ENCODE measurements around the gene BRD9. TPM values are rescaled to one million over a fixed set of nuclear protein-coding genes. Genes with fewer than 3 reads are reported as not detected.
"Not testable (repeated sequence)": the region's sequence is repeated elsewhere in the genome, so short reads cannot be mapped to it uniquely, and the experiment has no call there.

BRD9 gene
- total and polyA plus RNA-seq, 4 donors = 33.4 to 49.2 (median 41.2) TPM

DNA sequence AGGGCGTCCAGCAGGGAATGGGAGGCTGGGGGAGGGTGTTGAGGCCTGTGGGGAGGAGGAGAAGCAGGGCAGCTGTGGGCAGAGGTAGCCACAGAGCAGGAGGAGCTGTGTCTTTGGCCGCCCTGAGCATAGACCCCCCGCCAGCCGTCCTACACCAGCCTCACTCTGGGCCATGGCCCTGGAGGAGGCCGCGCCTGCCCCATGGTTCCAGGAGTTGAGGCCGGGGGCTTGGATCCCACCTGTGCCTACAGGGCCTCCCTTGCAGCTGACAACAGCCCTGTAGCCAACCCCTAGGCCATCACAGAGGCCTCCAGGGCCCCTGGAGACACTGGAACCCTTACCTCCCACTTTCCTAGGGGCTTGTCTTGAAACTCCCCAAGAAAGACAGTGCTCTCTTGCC, 44.9 kb downstream of the BRD9 start:
- not testable (repeated sequence) for DNase-seq (ENCODE audit: low read depth in 4 of 6, low spot score in 6 of 6); H3K9me3 ChIP-seq (ENCODE audit: control insufficient read depth, insufficient read depth, low read length); H3K27ac ChIP-seq (ENCODE audit: low read depth, low read length); H3K27me3 ChIP-seq (ENCODE audit: control insufficient read depth, insufficient read depth, low read length); H3K4me3 ChIP-seq (ENCODE audit: low read depth, low read length)
- no CpG with 5 or more reads among the region's 7 CpGs for WGBS (ENCODE audit: insufficient coverage)
- Histone ChIP-seq H3K36me3 (ENCODE audit: control insufficient read depth, insufficient read depth, low read length) (peaks cover 39% of the 10 kb centered on the region), H3K4me1 (ENCODE audit: control insufficient read depth, insufficient read depth, low read length) (peaks cover 18% of the 10 kb centered on the region)

DNA sequence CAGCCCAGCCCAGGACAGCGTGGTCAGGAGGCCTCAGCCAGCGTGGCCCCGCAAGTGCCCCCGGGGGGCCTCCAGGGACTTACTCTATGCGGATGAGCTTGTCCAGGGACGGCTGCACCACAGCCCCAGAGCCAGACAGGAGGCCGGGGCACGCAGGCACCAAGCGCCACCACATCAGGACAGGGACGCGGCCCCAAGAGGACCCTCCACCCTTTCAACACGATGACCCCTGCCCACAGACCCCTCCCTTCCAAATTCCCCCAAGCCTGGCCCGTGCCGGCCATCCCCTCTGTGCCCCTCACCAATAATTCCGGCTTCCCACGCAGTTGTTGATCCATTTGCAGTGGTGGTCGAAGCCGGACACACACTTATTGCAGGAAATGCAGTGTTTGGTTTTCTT, 45.4 kb downstream of the BRD9 start:
- H3K9me3 ChIP-seq (ENCODE audit: control insufficient read depth, insufficient read depth, low read length); DNase-seq (ENCODE audit: low read depth in 4 of 6, low spot score in 6 of 6); H3K27me3 ChIP-seq (ENCODE audit: control insufficient read depth, insufficient read depth, low read length); H3K4me3 ChIP-seq (ENCODE audit: low read depth, low read length); H3K27ac ChIP-seq (ENCODE audit: low read depth, low read length): not testable (repeated sequence)
- WGBS (ENCODE audit: insufficient coverage) = no CpG with 5 or more reads among the region's 18 CpGs
- Histone ChIP-seq H3K4me1 (ENCODE audit: control insufficient read depth, insufficient read depth, low read length) (peaks cover 18% of the 10 kb centered on the region), H3K36me3 (ENCODE audit: control insufficient read depth, insufficient read depth, low read length) (peaks cover 43% of the 10 kb centered on the region)

DNA sequence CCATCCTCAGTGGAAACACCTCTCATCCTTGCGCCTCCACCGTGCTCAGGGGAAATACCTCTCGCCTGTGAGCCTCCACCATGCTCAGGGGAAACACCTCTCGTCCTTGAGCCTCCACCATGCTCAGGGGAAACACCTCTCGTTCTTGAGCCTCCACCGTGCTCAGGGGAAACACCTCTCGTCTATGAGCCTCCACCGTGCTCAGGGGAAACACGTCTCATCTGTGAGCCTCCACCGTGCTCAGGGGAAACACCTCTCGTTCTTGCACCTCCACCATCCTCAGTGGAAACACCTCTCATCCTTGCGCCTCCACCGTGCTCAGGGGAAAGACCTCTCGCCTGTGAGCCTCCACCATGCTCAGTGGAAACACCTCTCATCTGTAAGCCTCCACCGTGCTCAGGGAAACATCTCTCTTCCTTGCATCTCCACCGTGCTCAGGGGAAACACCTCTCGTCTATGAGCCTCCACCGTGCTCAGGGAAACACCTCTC, 46.0 kb downstream of the BRD9 start:
- Histone ChIP-seq H3K36me3 (ENCODE audit: control insufficient read depth, insufficient read depth, low read length) (peaks cover 47% of the 10 kb centered on the region), H3K4me1 (ENCODE audit: control insufficient read depth, insufficient read depth, low read length) (peaks cover 18% of the 10 kb centered on the region)
- H3K9me3 ChIP-seq (ENCODE audit: control insufficient read depth, insufficient read depth, low read length); DNase-seq (ENCODE audit: low read depth in 4 of 6, low spot score in 6 of 6); H3K27ac ChIP-seq (ENCODE audit: low read depth, low read length); H3K27me3 ChIP-seq (ENCODE audit: control insufficient read depth, insufficient read depth, low read length); H3K4me3 ChIP-seq (ENCODE audit: low read depth, low read length): not testable (repeated sequence)
- 83% methylated on average over 18 of the region's 18 CpGs for WGBS (ENCODE audit: insufficient coverage)

DNA sequence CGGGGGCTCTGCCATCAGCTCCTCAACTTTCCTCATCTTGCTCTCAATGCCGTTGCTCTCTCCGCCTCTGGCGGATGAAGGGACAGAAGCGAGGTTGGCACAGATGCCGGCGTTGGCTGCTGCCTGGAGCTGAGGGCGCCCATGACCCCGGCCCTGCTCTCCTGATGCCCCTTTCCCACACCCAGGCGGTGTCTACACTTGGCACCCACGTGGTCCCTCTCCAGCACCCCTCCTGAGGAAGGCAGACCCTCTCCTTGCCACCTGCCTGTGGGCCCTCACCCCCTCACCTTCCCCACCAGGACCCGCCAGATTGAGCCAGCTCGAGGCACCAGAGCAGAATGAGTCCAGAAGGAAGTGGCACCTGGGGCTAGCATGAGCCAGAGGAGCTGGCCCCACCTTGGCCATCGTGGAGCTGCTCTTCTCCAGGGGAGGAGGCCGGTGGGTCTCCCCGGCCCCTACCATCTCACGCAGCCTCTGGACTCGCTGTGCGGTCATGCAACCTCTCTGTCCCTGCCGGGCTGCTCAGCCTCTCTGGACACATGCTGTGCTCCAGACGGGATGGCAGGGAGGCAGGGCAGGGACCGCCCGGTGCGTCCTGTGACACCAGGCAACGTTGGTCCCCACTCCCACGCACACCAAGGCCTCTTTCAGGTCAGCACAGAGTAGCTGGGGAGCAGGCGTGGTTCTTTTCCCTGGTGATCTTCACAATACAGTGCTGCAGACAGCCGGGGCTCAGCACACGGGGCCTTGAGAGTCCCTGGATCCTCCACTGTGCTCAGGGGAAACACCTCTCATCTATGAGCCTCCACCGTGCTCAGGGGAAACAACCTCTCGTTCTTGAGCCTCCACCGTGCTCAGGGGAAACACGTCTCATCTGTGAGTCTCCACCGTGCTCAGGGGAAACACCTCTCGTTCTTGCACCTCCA, 46.7 kb downstream of the BRD9 start:
- not testable (repeated sequence) for H3K9me3 ChIP-seq (ENCODE audit: control insufficient read depth, insufficient read depth, low read length)

DNA sequence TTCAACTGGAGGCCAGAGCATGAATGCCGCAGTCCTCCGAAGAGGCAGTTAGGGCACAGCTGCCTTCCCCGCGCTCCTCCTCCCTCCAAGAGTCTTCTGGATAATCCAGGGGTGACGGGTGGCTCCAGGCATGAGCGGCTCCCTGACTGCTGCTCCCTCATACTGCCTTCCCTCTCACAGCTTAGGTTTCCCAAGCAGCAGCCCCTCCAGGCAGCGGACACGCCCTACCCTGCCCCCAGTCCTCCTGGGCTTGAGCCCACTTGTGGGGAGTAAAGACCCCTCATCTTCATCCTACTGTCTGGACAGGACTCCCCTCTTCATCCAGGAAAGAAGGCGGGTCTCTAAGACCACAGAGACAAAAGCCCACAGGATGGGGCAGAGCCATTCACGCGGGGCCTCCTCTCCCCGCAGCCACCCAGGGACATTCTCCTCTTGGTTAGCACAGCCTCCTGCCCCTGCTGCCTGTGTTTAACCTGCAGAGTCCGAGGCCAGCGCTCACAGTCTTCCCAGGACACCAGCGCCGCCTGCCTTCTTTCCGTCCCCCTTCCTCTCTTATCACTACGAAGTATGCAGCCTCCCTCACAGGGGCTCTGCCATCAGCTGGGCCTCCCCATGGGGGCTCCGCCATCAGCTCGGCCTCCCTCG, 47.4 kb downstream of the BRD9 start:
- peaks cover 59% of the 10 kb centered on the region for H3K36me3 ChIP-seq (ENCODE audit: control insufficient read depth, insufficient read depth, low read length)
- not testable (repeated sequence) for H3K4me3 ChIP-seq (ENCODE audit: low read depth, low read length); H3K27ac ChIP-seq (ENCODE audit: low read depth, low read length); H3K9me3 ChIP-seq (ENCODE audit: control insufficient read depth, insufficient read depth, low read length); H3K27me3 ChIP-seq (ENCODE audit: control insufficient read depth, insufficient read depth, low read length); DNase-seq (ENCODE audit: low read depth in 4 of 6, low spot score in 6 of 6)
- H3K4me1 ChIP-seq (ENCODE audit: control insufficient read depth, insufficient read depth, low read length) = peaks cover 14% of the 10 kb centered on the region
- WGBS (ENCODE audit: insufficient coverage) = 83% methylated on average over 8 of the region's 21 CpGs

More for the DNA sequence above, 46.7 kb downstream of the BRD9 start:
- H3K36me3 ChIP-seq (ENCODE audit: control insufficient read depth, insufficient read depth, low read length) = peaks cover 54% of the 10 kb centered on the region
- not testable (repeated sequence) for DNase-seq (ENCODE audit: low read depth in 4 of 6, low spot score in 6 of 6); H3K4me3 ChIP-seq (ENCODE audit: low read depth, low read length); H3K27me3 ChIP-seq (ENCODE audit: control insufficient read depth, insufficient read depth, low read length); H3K27ac ChIP-seq (ENCODE audit: low read depth, low read length)
- WGBS (ENCODE audit: insufficient coverage) = 87% methylated on average over 11 of the region's 35 CpGs
- H3K4me1 ChIP-seq (ENCODE audit: control insufficient read depth, insufficient read depth, low read length) = peaks cover 18% of the 10 kb centered on the region

DNA sequence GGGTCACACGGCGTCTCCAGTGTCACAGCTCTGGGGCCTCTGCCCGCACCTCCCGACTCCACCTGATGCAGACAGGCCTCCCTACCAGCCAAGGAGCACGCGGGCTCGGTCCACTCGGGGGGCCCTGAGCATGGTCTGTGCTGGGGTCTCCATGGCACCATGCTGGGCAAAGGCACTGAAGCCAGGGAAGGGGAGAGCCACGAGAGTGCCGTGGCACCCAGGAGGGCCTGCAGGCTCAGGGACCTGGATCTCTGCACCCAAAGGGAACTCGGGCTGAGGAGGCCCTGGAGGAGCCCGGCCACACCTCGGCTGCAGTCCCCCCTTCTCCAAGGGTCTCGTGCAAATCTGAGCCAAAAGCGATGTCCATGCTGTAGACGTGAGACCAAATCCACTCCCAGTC, 48.2 kb downstream of the BRD9 start:
- not testable (repeated sequence) for H3K9me3 ChIP-seq (ENCODE audit: control insufficient read depth, insufficient read depth, low read length); H3K27ac ChIP-seq (ENCODE audit: low read depth, low read length); H3K4me1 ChIP-seq (ENCODE audit: control insufficient read depth, insufficient read depth, low read length); DNase-seq (ENCODE audit: low read depth in 4 of 6, low spot score in 6 of 6); H3K4me3 ChIP-seq (ENCODE audit: low read depth, low read length); H3K27me3 ChIP-seq (ENCODE audit: control insufficient read depth, insufficient read depth, low read length)
- peaks cover 53% of the 10 kb centered on the region for H3K36me3 ChIP-seq (ENCODE audit: control insufficient read depth, insufficient read depth, low read length)
- 91% methylated on average over 14 of the region's 16 CpGs for WGBS (ENCODE audit: insufficient coverage)

DNA sequence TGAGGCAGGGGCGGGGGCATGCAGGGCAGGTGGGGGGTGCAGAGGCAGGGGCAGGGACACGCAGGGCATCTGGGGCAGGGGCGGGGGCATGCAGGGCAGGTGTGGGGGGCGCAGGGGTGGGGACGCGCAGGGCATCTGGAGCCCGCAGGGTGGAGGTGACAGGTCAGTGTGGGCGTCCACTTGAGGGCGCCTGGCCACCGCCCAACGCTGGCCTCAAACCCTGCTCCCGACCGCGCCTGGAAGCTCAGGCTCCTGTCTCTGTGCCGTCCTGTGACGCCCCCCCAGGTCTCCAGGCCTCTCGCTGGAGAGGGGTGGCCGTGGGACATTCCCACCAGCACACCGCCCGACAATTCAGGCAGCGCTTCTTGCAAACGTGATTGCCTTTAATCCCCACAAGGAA, 48.7 kb downstream of the BRD9 start:
- DNase-seq (ENCODE audit: low read depth in 4 of 6, low spot score in 6 of 6); H3K9me3 ChIP-seq (ENCODE audit: control insufficient read depth, insufficient read depth, low read length): not testable (repeated sequence)
- WGBS (ENCODE audit: insufficient coverage) = 80% methylated on average over 12 of the region's 22 CpGs

DNA sequence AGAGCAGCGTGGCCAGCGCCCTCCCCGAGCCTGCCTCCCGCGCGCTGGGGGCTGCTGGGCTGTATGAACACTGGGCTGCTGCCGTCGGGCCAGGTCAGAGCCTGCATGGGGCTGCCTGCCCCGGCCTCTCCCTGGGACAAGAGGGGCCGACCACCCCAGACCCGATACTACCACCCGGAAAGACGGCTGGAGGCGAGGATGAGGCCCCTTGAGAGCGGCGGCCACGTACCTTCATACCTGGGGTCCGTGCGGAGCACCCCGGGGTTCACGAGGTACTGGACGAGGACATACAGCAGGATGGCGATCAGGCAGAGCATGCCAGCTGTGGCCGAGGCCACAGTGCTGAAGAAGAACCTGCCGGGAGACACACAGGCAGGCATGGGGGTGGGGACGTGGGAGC, 49.2 kb downstream of the BRD9 start:
- not testable (repeated sequence) for H3K27me3 ChIP-seq (ENCODE audit: control insufficient read depth, insufficient read depth, low read length); H3K27ac ChIP-seq (ENCODE audit: low read depth, low read length); H3K9me3 ChIP-seq (ENCODE audit: control insufficient read depth, insufficient read depth, low read length); H3K4me3 ChIP-seq (ENCODE audit: low read depth, low read length); H3K4me1 ChIP-seq (ENCODE audit: control insufficient read depth, insufficient read depth, low read length); DNase-seq (ENCODE audit: low read depth in 4 of 6, low spot score in 6 of 6)
- H3K36me3 ChIP-seq (ENCODE audit: control insufficient read depth, insufficient read depth, low read length) = peaks cover 48% of the 10 kb centered on the region
- WGBS (ENCODE audit: insufficient coverage) = no CpG with 5 or more reads among the region's 26 CpGs

More for the DNA sequence above, 48.7 kb downstream of the BRD9 start:
- H3K36me3 ChIP-seq (ENCODE audit: control insufficient read depth, insufficient read depth, low read length) = peaks cover 51% of the 10 kb centered on the region
- H3K27me3 ChIP-seq (ENCODE audit: control insufficient read depth, insufficient read depth, low read length); H3K4me1 ChIP-seq (ENCODE audit: control insufficient read depth, insufficient read depth, low read length); H3K4me3 ChIP-seq (ENCODE audit: low read depth, low read length); H3K27ac ChIP-seq (ENCODE audit: low read depth, low read length): not testable (repeated sequence)

DNA sequence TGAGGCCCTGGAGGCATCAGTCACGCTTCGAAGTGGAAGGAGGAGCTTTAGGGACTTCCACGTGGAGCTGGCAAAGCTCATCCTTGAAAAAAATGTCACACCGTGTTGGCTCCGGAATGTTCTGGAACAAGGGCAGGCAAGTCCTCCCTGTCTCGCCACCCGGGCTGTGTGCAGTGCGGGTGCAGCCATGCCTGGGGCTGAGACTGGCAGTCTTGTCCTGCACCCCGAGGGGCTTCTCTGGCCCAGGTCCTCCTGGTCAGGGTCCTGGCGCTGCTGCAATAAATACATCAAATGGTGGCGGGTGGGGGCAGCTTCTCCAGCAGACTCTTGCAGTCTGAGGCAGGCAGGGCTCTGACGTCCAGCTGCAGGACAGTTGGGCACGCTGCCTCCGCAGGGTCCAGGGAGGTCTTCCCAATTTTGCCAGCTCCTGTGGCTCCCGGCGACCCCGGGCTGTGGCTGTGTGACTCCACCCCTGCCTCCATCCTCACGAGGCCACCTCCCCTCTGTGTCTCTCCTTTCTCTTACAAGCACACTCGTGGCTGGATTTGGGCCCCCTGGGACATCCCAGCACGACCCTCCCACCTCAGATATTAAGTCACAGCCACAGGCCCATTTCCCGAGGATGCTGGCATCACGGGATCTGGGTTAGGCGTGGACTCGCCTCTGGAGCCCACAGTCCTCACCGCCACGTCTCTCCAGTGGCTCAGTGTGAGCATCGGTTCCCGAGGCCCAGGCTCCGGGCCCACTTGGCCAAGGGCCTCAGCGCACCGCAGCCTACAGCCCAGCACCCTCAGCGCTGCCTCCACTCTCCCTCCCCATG, 50.0 kb downstream of the BRD9 start:
- H3K27ac ChIP-seq (ENCODE audit: low read depth, low read length); H3K27me3 ChIP-seq (ENCODE audit: control insufficient read depth, insufficient read depth, low read length); DNase-seq (ENCODE audit: low read depth in 4 of 6, low spot score in 6 of 6); H3K9me3 ChIP-seq (ENCODE audit: control insufficient read depth, insufficient read depth, low read length); H3K4me3 ChIP-seq (ENCODE audit: low read depth, low read length); H3K4me1 ChIP-seq (ENCODE audit: control insufficient read depth, insufficient read depth, low read length): not testable (repeated sequence)
- WGBS (ENCODE audit: insufficient coverage) = 86% methylated on average over 22 of the region's 32 CpGs
- peaks cover 54% of the 10 kb centered on the region for H3K36me3 ChIP-seq (ENCODE audit: control insufficient read depth, insufficient read depth, low read length)
